ENCODE data around the gene OBSCN. TPM values are rescaled to one million over a fixed set of nuclear protein-coding genes. Genes with fewer than 3 reads are reported as not detected.

The OBSCN gene
- total RNA-seq, 1 experiment from 2014 or later, result 0.87 TPM

DNA sequence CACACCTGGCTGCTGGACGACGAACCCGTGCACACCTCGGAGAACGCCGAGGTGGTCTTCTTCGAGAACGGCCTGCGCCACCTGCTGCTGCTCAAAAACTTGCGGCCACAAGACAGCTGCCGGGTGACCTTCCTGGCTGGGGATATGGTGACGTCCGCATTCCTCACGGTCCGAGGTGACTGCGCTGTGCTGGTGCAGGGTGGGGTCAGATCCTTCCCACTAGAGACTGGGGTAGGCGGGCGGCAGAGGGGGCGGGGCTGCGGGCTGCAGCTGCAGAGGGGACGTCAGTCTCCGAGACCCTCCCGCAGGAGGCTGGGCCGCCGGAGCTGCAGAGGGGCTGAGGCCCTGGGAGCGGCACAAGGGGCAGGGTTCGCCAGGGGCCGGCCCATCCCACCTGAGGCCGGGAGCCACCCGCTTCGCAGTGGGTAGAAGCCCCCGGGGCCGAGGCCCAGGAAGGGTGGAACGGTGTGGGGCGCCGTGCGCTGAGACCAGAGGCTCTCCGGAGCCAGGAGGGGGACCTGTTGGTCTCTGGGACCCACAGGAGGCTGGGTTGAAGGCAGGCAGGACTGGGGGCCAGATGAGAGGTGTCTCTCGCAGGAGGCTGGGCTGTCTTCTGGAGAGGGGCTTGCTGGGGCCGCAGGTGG is 108.2 kb downstream of the OBSCN start:
- H3K27ac ChIP-seq, result no peak overlapping the region
- DNase-seq (ENCODE audit: low read depth in 1 of 2, low spot score in 2 of 2), result peak in 1 of 2 experiments; percentile 41
- peaks cover 30% of the 10 kb centered on the region for H3K9me3 ChIP-seq (replicated peaks)
- H3K4me1 ChIP-seq (replicated peaks), result no peaks in the 10 kb centered on the region
- no peak overlapping the region for H3K4me3 ChIP-seq
- no peaks in the 10 kb centered on the region for H3K27me3 ChIP-seq (replicated peaks)
- H3K36me3 ChIP-seq, result no peaks in the 10 kb centered on the region

DNA sequence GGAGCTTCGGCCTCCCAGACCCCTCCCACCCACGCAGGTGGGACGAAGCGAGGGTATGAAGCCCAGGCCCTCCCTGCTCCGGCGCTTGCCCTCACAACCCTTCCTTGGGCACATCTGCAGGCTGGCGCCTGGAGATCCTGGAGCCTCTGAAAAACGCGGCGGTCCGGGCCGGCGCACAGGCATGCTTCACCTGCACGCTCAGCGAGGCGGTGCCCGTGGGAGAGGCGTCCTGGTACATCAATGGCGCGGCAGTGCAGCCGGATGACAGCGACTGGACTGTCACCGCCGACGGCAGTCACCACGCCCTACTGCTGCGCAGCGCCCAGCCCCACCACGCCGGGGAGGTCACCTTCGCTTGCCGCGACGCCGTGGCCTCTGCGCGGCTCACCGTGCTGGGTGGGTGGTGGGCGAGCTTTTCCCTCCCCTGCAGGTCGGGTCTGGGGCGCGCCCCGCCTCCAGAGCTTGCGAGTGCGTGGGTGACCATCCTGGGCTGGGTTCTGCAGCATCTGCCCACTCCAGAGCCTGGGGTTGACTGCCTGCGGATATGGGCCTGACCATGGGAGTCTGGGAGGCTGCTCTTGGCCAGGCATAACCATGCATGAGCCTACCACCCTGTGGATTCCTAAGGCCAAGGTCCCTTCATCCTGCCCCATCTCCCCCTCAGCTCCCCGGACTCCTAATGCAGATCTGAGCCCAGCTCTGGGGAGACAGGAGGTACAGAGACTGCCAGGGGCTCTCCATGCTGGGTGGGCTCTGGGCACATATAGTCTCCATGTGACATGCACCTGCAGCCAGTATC is 108.9 kb downstream of the OBSCN start:
- H3K9me3 ChIP-seq (replicated peaks), result peaks cover 34% of the 10 kb centered on the region
- no peak for DNase-seq (ENCODE audit: low read depth in 1 of 2, low spot score in 2 of 2)
- H3K4me3 ChIP-seq, result no peak overlapping the region
- no peaks in the 10 kb centered on the region for H3K27me3 ChIP-seq (replicated peaks)
- no peaks in the 10 kb centered on the region for H3K4me1 ChIP-seq (replicated peaks)
- H3K27ac ChIP-seq, result no peak overlapping the region
- no peaks in the 10 kb centered on the region for H3K36me3 ChIP-seq

DNA sequence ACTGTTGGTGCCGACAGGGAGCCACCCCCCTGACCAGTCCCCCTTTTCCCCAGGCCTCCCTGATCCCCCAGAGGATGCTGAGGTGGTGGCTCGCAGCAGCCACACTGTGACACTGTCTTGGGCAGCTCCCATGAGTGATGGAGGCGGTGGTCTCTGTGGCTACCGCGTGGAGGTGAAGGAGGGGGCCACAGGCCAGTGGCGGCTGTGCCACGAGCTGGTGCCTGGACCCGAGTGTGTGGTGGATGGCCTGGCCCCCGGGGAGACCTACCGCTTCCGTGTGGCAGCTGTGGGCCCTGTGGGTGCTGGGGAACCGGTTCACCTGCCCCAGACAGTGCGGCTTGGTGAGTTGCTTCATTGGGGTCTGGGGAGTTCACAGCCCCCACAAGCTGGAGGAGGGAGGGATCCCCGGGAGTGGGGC is 109.6 kb downstream of the OBSCN start:
- no peak overlapping the region for H3K4me3 ChIP-seq
- peaks cover 34% of the 10 kb centered on the region for H3K9me3 ChIP-seq (replicated peaks)
- no peak for DNase-seq (ENCODE audit: low read depth in 1 of 2, low spot score in 2 of 2)
- H3K27ac ChIP-seq, result no peak overlapping the region
- H3K36me3 ChIP-seq, result no peaks in the 10 kb centered on the region
- no peaks in the 10 kb centered on the region for H3K4me1 ChIP-seq (replicated peaks)
- H3K27me3 ChIP-seq (replicated peaks), result no peaks in the 10 kb centered on the region

DNA sequence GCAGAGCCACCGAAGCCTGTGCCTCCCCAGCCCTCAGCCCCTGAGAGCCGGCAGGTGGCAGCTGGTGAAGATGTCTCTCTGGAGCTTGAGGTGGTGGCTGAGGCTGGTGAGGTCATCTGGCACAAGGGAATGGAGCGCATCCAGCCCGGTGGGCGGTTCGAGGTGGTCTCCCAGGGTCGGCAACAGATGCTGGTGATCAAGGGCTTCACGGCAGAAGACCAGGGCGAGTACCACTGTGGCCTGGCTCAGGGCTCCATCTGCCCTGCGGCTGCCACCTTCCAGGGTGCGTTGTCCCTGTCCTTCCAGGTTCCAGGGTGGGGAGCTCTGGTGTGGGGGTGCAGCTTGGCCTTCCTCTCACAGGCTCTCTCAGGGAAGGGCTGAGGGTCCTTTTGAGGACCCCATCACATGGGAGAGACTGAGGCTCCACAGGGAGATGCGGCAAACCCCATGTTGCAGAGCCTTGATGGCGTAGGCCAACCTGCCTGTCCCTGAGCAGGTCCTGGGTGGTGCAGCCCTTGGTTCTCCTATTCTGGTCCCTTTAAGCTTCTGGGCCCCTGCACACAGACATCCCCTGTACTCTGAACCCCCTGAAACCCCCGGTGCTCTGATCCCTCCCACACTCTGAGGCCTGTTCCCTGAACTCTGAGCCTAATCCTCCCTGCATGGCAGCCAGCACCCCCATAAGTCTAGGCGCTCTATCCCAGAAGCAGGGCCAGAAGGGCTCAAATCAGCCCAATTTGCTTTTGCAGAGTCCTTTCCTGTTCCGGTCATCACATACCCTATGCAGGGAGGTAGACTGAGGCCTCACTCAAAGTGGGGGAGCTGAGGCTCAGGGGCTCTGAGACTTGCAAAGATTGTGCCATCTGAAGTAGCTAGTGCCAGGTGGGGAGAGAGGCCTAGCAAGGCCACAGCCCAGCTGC is 110.3 kb downstream of the OBSCN start:
- Histone ChIP-seq H3K27ac (no peak overlapping the region), H3K9me3 (replicated peaks) (peaks cover 30% of the 10 kb centered on the region), H3K36me3 (no peaks in the 10 kb centered on the region), H3K4me1 (replicated peaks) (no peaks in the 10 kb centered on the region), H3K4me3 (no peak overlapping the region), H3K27me3 (replicated peaks) (no peaks in the 10 kb centered on the region)
- no peak for DNase-seq (ENCODE audit: low read depth in 1 of 2, low spot score in 2 of 2)

DNA sequence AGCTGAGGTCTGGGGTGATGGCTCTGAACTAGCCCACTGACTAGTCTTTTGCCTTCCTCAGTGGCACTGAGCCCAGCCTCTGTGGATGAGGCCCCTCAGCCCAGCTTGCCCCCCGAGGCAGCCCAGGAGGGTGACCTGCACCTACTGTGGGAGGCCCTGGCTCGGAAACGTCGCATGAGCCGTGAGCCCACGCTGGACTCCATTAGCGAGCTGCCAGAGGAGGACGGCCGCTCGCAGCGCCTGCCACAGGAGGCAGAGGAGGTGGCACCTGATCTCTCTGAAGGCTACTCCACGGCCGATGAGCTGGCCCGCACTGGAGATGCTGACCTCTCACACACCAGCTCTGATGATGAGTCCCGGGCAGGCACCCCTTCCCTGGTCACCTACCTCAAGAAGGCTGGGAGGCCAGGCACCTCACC is 111.0 kb downstream of the OBSCN start:
- H3K4me3 ChIP-seq, result no peak overlapping the region
- peaks cover 30% of the 10 kb centered on the region for H3K9me3 ChIP-seq (replicated peaks)
- no peaks in the 10 kb centered on the region for H3K36me3 ChIP-seq
- no peak overlapping the region for H3K27ac ChIP-seq
- no peaks in the 10 kb centered on the region for H3K4me1 ChIP-seq (replicated peaks)
- no peaks in the 10 kb centered on the region for H3K27me3 ChIP-seq (replicated peaks)
- DNase-seq (ENCODE audit: low read depth in 1 of 2, low spot score in 2 of 2), result no peak

DNA sequence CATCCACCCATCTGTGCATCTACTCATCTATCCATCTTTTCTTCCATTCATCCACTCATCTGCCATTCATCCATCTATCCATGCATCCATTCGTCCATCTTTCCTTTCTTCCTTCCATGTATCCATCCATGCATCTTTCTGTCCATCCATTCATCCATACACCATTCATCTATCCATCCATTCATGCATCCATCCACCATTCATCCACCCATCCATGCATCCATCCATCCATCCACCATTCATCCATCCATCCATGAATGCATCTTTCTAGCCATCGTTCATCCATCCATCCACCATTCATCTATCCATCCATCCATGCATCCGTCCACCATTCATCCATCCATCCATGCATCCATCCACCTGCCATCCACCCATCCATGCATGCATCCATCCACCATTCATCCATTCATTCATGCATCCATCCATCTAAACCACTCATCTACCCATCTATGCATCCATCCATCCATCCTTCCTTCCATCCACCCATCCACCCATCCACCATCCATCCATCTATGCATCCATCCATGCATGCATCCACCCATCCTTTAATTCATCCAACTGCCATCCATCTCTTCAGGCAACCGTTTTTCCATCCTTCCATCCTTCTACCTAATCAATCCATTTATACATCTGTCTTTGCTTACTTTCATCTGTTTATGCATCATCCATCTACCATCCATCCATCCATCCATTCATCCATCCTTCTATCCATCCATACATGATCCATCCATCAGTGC is 111.7 kb downstream of the OBSCN start:
- no peak overlapping the region for H3K4me3 ChIP-seq
- peaks cover 28% of the 10 kb centered on the region for H3K9me3 ChIP-seq (replicated peaks)
- no peaks in the 10 kb centered on the region for H3K4me1 ChIP-seq (replicated peaks)
- no peaks in the 10 kb centered on the region for H3K36me3 ChIP-seq
- DNase-seq (ENCODE audit: low read depth in 1 of 2, low spot score in 2 of 2), result no peak
- no peak overlapping the region for H3K27ac ChIP-seq
- no peaks in the 10 kb centered on the region for H3K27me3 ChIP-seq (replicated peaks)

DNA sequence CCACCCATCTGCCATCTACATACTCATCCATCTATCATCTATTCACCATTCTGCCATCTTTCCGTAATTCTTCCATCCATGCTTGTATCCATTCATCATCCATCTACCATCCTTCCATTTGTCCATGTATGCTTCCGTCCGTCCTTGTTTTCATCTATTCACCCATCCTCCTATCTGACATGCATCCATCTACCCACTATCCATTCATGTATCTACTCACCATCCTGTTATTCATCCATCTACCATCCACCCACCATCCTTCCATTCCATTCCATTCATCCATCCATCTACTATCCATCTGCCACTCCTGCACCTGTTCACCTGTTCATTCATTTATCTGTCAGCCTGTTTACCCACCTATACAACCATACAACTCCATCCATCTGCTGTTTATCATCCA is 112.5 kb downstream of the OBSCN start:
- H3K4me1 ChIP-seq (replicated peaks), result no peaks in the 10 kb centered on the region
- H3K4me3 ChIP-seq, result no peak overlapping the region
- H3K27ac ChIP-seq, result no peak overlapping the region
- DNase-seq (ENCODE audit: low read depth in 1 of 2, low spot score in 2 of 2), result no peak
- no peaks in the 10 kb centered on the region for H3K36me3 ChIP-seq
- H3K27me3 ChIP-seq (replicated peaks), result no peaks in the 10 kb centered on the region
- peaks cover 19% of the 10 kb centered on the region; the same call in 1 of the 2 replicates for H3K9me3 ChIP-seq (replicated peaks)

DNA sequence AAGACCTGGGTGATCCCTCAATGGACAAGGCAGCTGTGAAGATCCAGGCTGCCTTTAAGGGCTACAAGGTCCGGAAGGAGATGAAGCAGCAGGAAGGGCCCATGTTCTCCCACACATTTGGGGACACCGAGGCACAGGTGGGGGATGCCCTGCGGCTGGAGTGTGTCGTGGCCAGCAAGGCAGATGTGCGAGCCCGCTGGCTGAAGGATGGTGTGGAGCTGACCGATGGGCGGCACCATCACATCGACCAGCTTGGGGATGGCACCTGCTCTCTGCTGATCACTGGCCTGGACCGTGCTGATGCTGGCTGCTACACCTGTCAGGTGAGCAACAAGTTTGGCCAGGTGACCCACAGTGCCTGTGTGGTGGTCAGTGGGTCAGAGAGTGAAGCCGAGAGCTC is 113.6 kb downstream of the OBSCN start:
- no peak overlapping the region for H3K27ac ChIP-seq
- H3K4me1 ChIP-seq (replicated peaks), result no peaks in the 10 kb centered on the region
- no peaks in the 10 kb centered on the region for H3K36me3 ChIP-seq
- no peak for DNase-seq (ENCODE audit: low read depth in 1 of 2, low spot score in 2 of 2)
- H3K4me3 ChIP-seq, result no peak overlapping the region
- H3K9me3 ChIP-seq (replicated peaks), result peaks cover 19% of the 10 kb centered on the region; the same call in 1 of the 2 replicates
- H3K27me3 ChIP-seq (replicated peaks), result no peaks in the 10 kb centered on the region

DNA sequence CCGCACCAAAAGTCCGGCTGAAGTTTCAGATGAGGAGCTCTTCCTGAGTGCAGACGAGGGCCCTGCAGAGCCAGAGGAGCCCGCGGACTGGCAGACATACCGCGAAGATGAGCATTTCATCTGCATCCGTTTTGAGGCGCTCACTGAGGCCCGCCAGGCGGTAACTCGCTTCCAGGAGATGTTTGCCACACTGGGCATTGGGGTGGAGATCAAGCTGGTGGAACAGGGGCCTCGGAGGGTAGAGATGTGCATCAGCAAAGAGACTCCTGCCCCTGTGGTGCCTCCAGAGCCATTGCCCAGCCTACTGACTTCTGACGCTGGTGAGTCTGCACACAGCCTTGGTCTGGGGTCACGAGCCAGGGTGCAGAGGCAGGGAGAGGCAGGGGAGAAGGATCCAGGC is 114.1 kb downstream of the OBSCN start:
- no peak for DNase-seq (ENCODE audit: low read depth in 1 of 2, low spot score in 2 of 2)
- Histone ChIP-seq H3K4me3 (no peak overlapping the region), H3K27ac (no peak overlapping the region), H3K4me1 (replicated peaks) (no peaks in the 10 kb centered on the region), H3K36me3 (no peaks in the 10 kb centered on the region), H3K27me3 (replicated peaks) (no peaks in the 10 kb centered on the region), H3K9me3 (replicated peaks) (peaks cover 19% of the 10 kb centered on the region; the same call in 1 of the 2 replicates)

DNA sequence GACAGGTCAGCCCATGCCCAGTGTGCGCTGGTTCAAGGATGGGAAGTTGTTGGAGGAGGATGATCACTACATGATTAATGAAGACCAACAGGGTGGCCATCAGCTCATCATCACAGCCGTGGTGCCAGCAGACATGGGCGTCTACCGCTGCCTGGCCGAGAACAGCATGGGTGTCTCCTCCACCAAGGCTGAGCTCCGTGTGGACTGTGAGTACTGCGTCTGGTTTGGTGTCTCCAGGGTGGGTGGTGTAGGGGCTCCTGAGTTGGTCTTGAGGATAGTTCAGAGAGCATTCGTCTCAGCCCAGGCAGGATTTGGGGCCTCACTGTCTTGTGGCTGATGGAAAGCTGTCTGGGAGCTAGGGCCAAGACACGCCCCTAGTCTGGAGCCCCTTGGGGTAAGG is 115.6 kb downstream of the OBSCN start:
- Histone ChIP-seq H3K27ac (no peak overlapping the region), H3K4me1 (replicated peaks) (no peaks in the 10 kb centered on the region), H3K4me3 (no peak overlapping the region), H3K36me3 (no peaks in the 10 kb centered on the region), H3K9me3 (replicated peaks) (peaks cover 16% of the 10 kb centered on the region; the same call in 1 of the 2 replicates), H3K27me3 (replicated peaks) (no peaks in the 10 kb centered on the region)
- DNase-seq (ENCODE audit: low read depth in 1 of 2, low spot score in 2 of 2), result no peak

DNA sequence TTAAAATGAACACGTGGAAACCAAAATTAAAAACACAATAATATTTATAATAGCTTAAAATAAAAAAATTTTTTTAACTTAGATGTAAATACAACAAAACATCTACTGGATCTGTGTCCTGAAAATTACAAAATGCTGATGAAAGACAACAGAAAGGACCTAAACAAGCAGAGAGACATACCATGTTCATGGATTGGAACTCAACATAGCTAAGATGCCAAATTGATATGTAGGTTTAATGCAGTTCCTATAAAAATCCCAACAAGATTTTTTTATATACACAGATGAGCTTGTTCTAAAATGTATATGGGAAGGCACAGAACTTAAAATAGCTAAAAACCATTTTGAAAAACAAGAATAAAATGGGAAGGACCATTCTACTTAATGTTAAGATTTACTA is 117.4 kb downstream of the OBSCN start:
- no peaks in the 10 kb centered on the region for H3K4me1 ChIP-seq (replicated peaks)
- no peaks in the 10 kb centered on the region for H3K36me3 ChIP-seq
- no peak overlapping the region for H3K27ac ChIP-seq
- no peak overlapping the region for H3K4me3 ChIP-seq
- no peaks in the 10 kb centered on the region for H3K27me3 ChIP-seq (replicated peaks)
- DNase-seq (ENCODE audit: low read depth in 1 of 2, low spot score in 2 of 2), result no peak
- peaks cover 12% of the 10 kb centered on the region; the same call in 1 of the 2 replicates for H3K9me3 ChIP-seq (replicated peaks)

DNA sequence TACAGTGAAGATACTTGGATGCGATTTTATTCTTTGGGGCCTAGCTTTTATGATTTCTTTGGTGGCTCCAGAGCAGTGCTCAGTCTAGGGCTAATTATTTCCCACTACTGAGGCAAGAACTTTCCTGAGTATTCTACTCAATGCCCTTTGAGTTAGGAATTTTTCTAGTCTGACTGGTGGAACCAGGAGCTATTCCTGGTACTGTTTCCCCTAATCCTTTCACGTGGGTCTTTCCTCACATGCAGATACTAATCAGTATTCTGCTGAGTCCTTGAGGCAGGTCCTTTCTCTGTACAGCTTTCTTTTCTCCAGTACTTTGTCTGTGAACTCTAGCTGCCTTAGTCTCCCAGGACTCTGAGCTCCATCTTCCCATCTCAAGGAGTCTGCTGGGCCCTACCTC is 122.0 kb downstream of the OBSCN start:
- H3K4me3 ChIP-seq, result no peak overlapping the region
- DNase-seq (ENCODE audit: low read depth in 1 of 2, low spot score in 2 of 2), result no peak
- H3K36me3 ChIP-seq, result no peaks in the 10 kb centered on the region
- no peaks in the 10 kb centered on the region for H3K4me1 ChIP-seq (replicated peaks)
- H3K27ac ChIP-seq, result no peak overlapping the region
- H3K27me3 ChIP-seq (replicated peaks), result no peaks in the 10 kb centered on the region
- H3K9me3 ChIP-seq (replicated peaks), result no peaks in the 10 kb centered on the region

Measured in SJSA1 (cell line).